AG10803 (cell line): ENCODE data around the gene INHBB.

Source experiments
- DNase-seq: peaks from one replicate; pipeline ENCODE4 v3.0.0; 2010; ENCODE audit warnings: low read depth
- H3K4me3 ChIP-seq: 2 replicates; pipeline ENCODE4 v1.5.1; 2011; ENCODE audit warnings: mild to moderate bottlenecking, low read length, control low read depth
- TF ChIP-seq, protein P1 (sequence below): conservative IDR thresholded peaks from 2 replicates; pipeline ENCODE4 v1.5.1; 2011; ENCODE audit warnings: mild to moderate bottlenecking, low read length, control low read depth, inconsistent platforms

INHBB gene

DNA sequence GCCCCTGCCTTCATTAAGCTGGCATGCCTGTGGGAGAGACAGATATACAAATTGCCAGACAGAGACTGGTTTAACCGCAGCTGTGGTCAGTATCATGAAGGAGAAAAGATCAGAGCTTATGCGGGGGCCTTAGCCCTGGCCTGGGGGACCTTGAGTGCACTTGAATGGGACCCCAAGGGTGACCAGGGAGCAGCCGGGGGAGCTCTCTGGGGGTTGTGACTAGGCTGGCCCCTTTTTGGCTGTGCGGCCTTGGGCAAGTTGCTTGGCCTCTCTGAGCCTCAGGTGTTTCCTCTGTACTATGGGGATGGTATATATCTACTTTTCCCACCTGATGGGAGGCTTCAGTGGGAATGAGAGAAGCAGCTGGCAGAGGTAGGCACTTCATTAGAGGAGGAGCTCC lies 35.7 kb downstream of the INHBB start:
- no peak for DNase-seq
- H3K4me3 ChIP-seq: no peak overlapping the region
- TF ChIP-seq, protein P1, sequence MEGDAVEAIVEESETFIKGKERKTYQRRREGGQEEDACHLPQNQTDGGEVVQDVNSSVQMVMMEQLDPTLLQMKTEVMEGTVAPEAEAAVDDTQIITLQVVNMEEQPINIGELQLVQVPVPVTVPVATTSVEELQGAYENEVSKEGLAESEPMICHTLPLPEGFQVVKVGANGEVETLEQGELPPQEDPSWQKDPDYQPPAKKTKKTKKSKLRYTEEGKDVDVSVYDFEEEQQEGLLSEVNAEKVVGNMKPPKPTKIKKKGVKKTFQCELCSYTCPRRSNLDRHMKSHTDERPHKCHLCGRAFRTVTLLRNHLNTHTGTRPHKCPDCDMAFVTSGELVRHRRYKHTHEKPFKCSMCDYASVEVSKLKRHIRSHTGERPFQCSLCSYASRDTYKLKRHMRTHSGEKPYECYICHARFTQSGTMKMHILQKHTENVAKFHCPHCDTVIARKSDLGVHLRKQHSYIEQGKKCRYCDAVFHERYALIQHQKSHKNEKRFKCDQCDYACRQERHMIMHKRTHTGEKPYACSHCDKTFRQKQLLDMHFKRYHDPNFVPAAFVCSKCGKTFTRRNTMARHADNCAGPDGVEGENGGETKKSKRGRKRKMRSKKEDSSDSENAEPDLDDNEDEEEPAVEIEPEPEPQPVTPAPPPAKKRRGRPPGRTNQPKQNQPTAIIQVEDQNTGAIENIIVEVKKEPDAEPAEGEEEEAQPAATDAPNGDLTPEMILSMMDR: no peak

DNA sequence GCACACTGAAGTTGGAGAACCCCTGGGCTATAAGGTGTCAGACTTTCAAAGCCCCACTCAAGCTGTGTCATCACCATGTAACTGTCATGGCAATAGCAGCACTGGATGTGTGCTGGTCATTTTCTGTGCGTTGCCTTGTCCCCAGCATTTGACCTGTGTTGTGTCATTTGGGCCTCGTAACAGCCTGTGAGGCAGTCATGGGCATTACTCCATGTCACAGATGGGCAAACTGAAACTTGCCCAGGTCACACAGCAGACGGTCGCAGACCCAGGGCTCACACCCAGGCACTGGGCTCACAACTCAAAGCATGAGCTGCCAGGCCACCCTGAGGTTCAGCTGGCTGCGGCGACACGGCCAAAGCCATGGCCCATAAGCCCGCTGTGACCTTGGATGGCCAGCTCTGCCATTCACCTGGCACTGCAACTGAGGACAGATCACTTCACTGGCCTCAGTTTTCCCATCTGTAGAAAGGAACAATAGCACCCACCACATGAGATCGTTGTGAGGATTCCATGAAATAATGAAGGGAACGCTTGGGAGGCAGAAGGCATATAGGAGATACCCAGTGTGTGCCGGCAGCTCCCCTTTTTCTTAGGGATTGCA lies 36.7 kb downstream of the INHBB start:
- TF ChIP-seq, protein P1: no peak
- no peak for DNase-seq
- H3K4me3 ChIP-seq: no peak overlapping the region

DNA sequence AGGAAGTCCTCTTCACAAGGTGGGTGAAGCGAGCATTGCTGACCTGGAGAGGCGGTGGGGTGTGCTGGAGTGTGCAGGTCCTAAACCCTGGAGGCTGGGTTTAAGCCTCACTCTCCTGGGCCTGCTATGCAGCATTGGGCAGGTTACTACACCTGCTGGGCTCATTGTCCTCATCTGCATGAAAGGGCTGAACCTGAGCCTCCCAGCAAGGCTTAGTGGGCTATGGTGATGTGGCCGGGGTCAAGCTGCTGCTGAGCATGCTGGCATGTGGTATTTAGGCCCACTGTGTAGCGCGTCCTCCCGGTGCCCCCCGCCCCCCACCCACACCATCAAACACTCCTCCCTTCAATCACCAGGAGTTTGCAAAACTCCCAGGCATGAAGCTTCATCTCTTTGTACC lies 37.3 kb downstream of the INHBB start:
- DNase-seq: no peak
- TF ChIP-seq, protein P1: no peak
- H3K4me3 ChIP-seq: no peak overlapping the region

DNA sequence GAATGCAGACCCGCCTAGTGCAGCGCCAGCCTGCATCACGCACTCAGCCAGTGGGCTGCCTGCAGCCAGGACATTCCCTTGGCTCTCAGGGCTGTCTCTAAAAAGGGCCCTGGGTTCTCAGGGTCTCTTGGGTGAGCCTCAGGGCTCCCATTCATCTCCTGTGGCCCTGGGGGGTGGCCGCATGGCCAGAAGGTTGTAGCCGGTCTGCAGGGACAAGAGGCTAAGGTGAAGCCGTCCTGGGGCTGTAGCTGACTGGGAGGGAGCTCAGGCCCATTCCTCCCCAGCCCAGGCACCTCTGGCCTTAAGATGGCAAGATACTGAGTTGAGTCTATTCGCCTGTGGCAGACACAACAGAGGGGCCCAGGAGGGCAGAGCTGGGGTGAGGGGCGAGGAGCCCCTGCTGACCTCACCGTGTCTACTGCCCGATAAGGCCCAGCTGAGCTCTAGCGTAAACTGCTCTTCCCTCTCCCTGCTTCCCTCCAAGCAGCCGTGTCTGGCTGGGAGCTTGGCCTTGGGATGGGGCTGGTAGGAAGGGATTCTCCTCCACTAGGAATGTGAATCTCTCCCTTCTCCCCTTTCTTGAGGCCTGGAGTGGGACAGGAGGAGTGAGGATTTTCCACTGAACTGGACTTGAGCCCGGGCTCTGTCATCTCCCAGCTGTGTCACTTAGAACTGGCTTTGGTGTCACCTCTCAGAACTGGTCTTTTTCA lies 37.9 kb downstream of the INHBB start:
- no peak overlapping the region for H3K4me3 ChIP-seq
- no peak for DNase-seq
- TF ChIP-seq, protein P1: no peak

DNA sequence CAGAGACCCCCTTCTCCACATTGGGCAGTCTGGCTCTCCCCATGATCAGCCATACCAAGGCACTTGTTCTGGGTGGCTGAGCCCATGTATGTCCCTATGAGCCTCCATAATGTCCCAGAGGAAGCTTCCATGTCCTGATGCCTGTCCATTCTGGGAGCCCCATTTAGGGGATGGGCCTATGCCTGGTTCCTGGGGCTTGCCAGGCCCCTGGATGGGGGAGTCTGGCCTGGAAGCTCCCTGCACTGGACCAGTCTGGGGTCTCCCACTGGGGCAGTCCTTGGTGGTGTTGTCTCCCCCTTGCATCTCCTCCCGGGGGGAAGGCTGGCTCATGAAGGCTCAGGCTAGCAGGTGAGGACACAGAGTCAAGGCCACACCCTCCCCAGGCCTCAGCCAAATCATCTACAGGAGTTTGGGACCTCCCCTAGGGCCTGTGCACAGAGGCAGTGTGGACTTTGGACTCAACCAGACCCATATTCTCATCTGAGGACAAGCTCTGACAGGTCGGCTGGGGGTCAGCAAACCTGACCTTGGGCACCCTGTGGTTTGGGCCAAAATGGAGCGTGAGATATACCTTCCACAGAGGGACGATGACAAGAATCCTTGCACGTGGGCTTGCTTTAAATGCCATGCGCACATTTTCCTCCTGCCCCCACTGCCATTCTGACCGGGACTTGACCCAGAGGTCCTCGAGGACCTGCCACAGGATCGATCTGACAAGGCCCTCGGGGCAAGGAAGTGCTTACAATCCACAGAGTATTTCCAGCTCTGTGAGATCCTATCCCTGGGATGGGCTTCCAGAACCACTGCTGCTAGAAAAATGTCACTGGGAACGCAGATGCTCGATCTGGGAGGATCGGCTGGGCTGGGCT lies 38.8 kb downstream of the INHBB start:
- TF ChIP-seq, protein P1: no peak
- DNase-seq: no peak
- no peak overlapping the region for H3K4me3 ChIP-seq

DNA sequence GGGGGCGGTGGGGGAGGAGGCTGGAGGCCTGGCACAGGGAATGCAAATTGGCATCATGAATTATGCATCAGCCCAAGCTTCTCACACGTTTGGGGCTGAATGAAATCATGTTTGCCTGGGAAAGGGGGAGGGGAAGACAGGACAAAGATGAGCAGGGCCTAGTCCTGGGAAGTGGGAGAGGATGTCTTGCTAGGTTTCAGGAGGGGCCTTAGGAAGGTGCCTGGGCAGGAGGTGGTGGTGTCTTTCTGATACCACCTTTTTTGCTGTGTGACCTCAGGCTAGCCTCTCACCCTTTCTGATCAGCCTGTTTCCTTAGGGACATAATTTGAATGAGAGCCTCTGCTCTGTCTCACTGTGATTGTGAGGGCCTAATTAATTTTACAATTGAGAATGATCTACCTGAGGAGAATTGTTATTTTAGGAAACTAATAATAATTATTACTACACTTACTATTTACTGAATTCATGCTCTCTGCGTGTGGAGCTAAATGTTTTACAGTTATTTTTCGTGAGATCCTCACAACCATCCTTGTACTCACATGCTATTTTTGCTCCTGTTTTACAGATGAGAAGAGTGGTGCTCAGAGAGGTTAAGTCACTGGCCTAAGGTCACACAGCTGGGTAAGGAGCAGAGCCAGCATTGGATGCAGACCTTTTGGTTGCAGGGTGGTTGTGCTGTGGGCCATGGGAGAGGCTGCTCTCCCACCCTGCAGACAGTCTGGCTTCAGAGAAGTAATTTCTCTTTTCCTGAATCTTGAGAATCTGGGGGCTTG lies 39.6 kb downstream of the INHBB start:
- DNase-seq: no peak
- TF ChIP-seq, protein P1: no peak
- H3K4me3 ChIP-seq: no peak overlapping the region
